Endothelial cell of umbilical vein (primary cell): ENCODE results near the gene SUGCT. TPM values are rescaled to one million over a fixed set of nuclear protein-coding genes. Genes with fewer than 3 reads are reported as not detected.

Experiments
- BruUV-seq: library from RNA; stranded (reverse); fragments of 400-500 nt; replicated peaks from 2 replicates; lab custom pipeline; 2021; lab: Mats Ljungman, UMichigan
- CTCF ChIA-PET: fragments of 300-600, 350-600 bp; sonication (Branson Sonifier 250); formaldehyde crosslinking; loops from one replicate; lab custom pipeline; 2021; ENCODE audit warnings: antibody characterized with exemption, inconsistent platforms; lab: Charles Lee
- POLR2A ChIA-PET: fragments of 300-600, 350-600 bp; sonication (Branson Sonifier 250); formaldehyde crosslinking; loops from one replicate; lab custom pipeline; 2021; ENCODE audit warnings: antibody characterized with exemption, inconsistent platforms; lab: Charles Lee
- DNase-seq: peaks from one replicate; pipeline ENCODE4 v3.0.0-alpha.2; 2011; ENCODE audit warnings: low read depth, low spot score
- FAIRE-seq: peaks from 2 replicates; lab custom pipeline; 2011; peaks lifted over from hg19 to GRCh38; lab: Jason Lieb, UNC
- H2AFZ ChIP-seq: 2 replicates; pipeline ENCODE4 v1.6.0; 2012; ENCODE audit warnings: low read depth, low read length, control low read depth, inconsistent platforms
- H3K27ac ChIP-seq: 2 replicates; pipeline ENCODE4 v1.5.1; 2011; ENCODE audit warnings: low read depth, mild to moderate bottlenecking, control low read depth, low read length, moderate library complexity; ENCODE audit not compliant: insufficient read depth
- H3K27me3 ChIP-seq, 2 experiments: 2 replicates each; pipeline versions ENCODE4 v1.6.0 to v1.6.1; 2011; ENCODE audit warnings: low read length in 2 of 2, mixed read lengths in 1 of 2; ENCODE audit not compliant: control insufficient read depth in 2 of 2, insufficient read depth in 2 of 2
- H3K36me3 ChIP-seq, 2 experiments: 2 replicates in 1 of 2; 3 replicates in 1 of 2; pipeline ENCODE4 v1.5.1; 2011; ENCODE audit warnings: low read length in 2 of 2, mild to moderate bottlenecking in 1 of 2, moderate library complexity in 1 of 2; ENCODE audit not compliant: control insufficient read depth in 2 of 2, insufficient read depth in 2 of 2; ENCODE audit errors: extremely low read depth in 1 of 2
- H3K4me1 ChIP-seq: 3 replicates; pipeline ENCODE4 v1.5.1; 2011; ENCODE audit warnings: mild to moderate bottlenecking, low read length; ENCODE audit not compliant: control insufficient read depth, insufficient read depth; ENCODE audit errors: extremely low read depth
- H3K4me2 ChIP-seq: 2 replicates; pipeline ENCODE4 v1.6.1; 2011; ENCODE audit warnings: low read length, control low read depth, mixed read lengths; ENCODE audit not compliant: insufficient read depth
- H3K4me3 ChIP-seq, 3 experiments: fragments of 200-600 bp in 1 of 3; sonication (generic), shearing (Covaris generic) in 1 of 3; replicated peaks in 1 of 3; 2 replicates each; pipeline ENCODE4 v1.5.1; 2011 to 2016; ENCODE audit warnings: control low read depth in 3 of 3, low read length in 3 of 3, mild to moderate bottlenecking in 2 of 3, inconsistent platforms in 1 of 3, low read depth in 1 of 3, moderate library complexity in 1 of 3; ENCODE audit not compliant: insufficient read depth in 1 of 3
- H3K79me2 ChIP-seq: 2 replicates; pipeline ENCODE4 v1.6.0; 2012; ENCODE audit warnings: low read length, inconsistent platforms; ENCODE audit not compliant: control insufficient read depth, insufficient read depth
- H3K9ac ChIP-seq: replicated peaks from 2 replicates; pipeline ENCODE3; 2011; ENCODE audit warnings: low read length, control low read depth; ENCODE audit not compliant: insufficient read depth; ENCODE audit errors: extremely low read depth
- H3K9me1 ChIP-seq: replicated peaks from 3 replicates; pipeline ENCODE4 v1.6.0; 2011; ENCODE audit warnings: mild to moderate bottlenecking, low read length; ENCODE audit not compliant: control insufficient read depth, insufficient read depth; ENCODE audit errors: extremely low read depth
- H3K9me3 ChIP-seq: replicated peaks from 2 replicates; pipeline ENCODE4 v1.5.1; 2012; ENCODE audit warnings: low read length, inconsistent platforms; ENCODE audit not compliant: control insufficient read depth, insufficient read depth
- H4K20me1 ChIP-seq: replicated peaks from 2 replicates; pipeline ENCODE3; 2011; ENCODE audit warnings: mild to moderate bottlenecking, low read length; ENCODE audit not compliant: control insufficient read depth, insufficient read depth; ENCODE audit errors: extremely low read depth
- EZH2 ChIP-seq: IDR thresholded peaks from 2 replicates; pipeline ENCODE4 v1.6.1; 2012; ENCODE audit warnings: borderline replicate concordance, low read depth, mild to moderate bottlenecking, moderate library complexity, low read length, inconsistent platforms; ENCODE audit not compliant: severe bottlenecking
- FOS ChIP-seq: IDR thresholded peaks from 2 replicates; pipeline ENCODE4 v1.6.1; 2011; ENCODE audit warnings: mild to moderate bottlenecking, low read length, moderate library complexity, borderline replicate concordance; ENCODE audit not compliant: insufficient read depth
- GATA2 ChIP-seq: IDR thresholded peaks from 2 replicates; pipeline ENCODE4 v1.7.0; 2011; ENCODE audit warnings: low read depth, mild to moderate bottlenecking, moderate library complexity, mixed read lengths, low read length; ENCODE audit not compliant: insufficient read length, insufficient read depth
- JUN ChIP-seq: IDR thresholded peaks from 2 replicates; pipeline ENCODE4 v1.6.1; 2011; ENCODE audit warnings: borderline replicate concordance, low read depth; ENCODE audit not compliant: insufficient read length, insufficient read depth
- MYC ChIP-seq: IDR thresholded peaks from one replicate; pipeline ENCODE4 v1.6.1; 2011; ENCODE audit warnings: mild to moderate bottlenecking, low read depth, low read length
- POLR2A ChIP-seq: IDR thresholded peaks from 2 replicates; pipeline ENCODE4 v1.6.1; 2012; ENCODE audit warnings: low read depth, mild to moderate bottlenecking, control low read depth, low read length
- POLR2AphosphoS5 ChIP-seq: IDR thresholded peaks from 2 replicates; pipeline ENCODE4 v1.6.1; 2012; ENCODE audit warnings: low read depth, mild to moderate bottlenecking, control low read depth, low read length, moderate library complexity; ENCODE audit not compliant: insufficient read depth
- dilution Hi-C: fragments of 300-500 bp; cut with MboI; formaldehyde crosslinking; loops from one replicate; pipeline ENCODE4 v1.15.0; 2019; ENCODE audit warnings: low sequenced_read_pairs; ENCODE audit not compliant: extremely low pct_ligation_motif_present
- intact Hi-C: fragments of 100-400 bp; cut with micrococcal nuclease; formaldehyde crosslinking; loops from one replicate; pipeline ENCODE4 v1.10.0; 2022
- polyA plus RNA-seq, 4 experiments: library from polyadenylated mRNA; depleted of rRNA in 3 of 4; stranded (reverse) in 3 of 4; unstranded in 1 of 4; fragments of >200 nt; gene quantifications; 2 replicates each; pipeline versions ENCODE4 v1.2.1 to v1.2.3, GENCODE V29; 2011 to 2012; ENCODE audit warnings: missing spikeins in 1 of 4
- total RNA-seq: library from RNA; stranded (reverse); gene quantifications from 2 replicates; pipeline ENCODE4 v1.2.3, GENCODE V29; 2021
- TF ChIP-seq, protein P1 (sequence below): IDR thresholded peaks from 2 replicates; pipeline ENCODE4 v1.6.1; 2011; ENCODE audit not compliant: insufficient read depth, insufficient read length
- TF ChIP-seq, protein P2 (sequence below), 2 donors: IDR thresholded peaks; 1 replicate in 1 of 2; 2 replicates in 1 of 2; pipeline ENCODE4 v1.5.1; 2011; ENCODE audit warnings: low read length in 2 of 2, mild to moderate bottlenecking in 2 of 2, moderate library complexity in 2 of 2, control low read depth in 1 of 2, inconsistent platforms in 1 of 2, low read depth in 1 of 2; ENCODE audit not compliant: insufficient read depth in 1 of 2; ENCODE audit errors: extremely low read depth in 1 of 2

Gene SUGCT
- total and polyA plus RNA-seq, 2 donors (not counting 3 experiments of a cell fraction or from before 2014, with no cell fraction given) = 1.2 to 1.4 TPM

DNA sequence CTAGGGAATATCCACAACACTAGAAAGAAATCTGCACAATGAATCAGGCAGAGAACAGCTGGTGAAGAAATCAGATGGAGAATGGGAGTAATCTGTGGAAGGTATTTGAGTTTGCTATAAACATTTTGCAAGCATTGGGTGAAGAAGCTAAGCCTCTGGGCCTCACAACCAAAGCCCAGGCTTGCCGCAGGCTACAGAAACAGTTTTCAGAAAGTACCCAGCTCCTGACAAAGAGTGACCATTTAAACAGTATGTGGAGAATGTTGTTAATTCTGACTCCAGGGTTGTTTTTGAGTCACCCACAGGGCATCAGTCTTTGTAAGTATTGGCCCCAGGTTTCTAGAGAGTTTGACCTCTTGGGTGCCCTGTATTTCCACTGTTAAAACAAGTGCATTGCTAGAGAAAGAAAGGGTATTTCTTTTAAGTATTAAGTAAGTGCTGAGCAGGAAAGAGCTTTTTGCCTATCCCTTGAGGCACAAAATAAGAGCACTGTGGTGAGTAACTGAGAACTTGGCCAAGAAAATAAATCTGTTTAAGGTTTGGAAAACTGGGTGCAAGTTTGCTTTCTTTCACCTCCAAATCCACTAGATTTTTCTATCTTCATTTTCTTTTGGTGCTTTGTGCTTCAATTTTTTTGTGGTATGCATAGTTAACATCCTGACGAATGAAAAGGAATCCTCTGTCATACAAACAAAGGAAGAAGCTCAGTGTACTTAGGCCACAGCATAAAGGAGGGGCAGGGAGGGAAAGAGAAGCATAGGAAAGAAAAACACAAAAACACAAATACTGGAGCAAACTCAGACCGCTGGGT, 691.8 kb downstream of the SUGCT start:
- Histone ChIP-seq H3K4me3 (no peak overlapping the region), H3K27me3 (no peaks in the 10 kb centered on the region), H3K4me1 (no peaks in the 10 kb centered on the region), H2AFZ (no peak overlapping the region), H3K36me3 (no peaks in the 10 kb centered on the region), H4K20me1 (no peaks in the 10 kb centered on the region), H3K9ac (no peak overlapping the region), H3K27ac (no peak overlapping the region), H3K9me3 (no peaks in the 10 kb centered on the region), H3K4me2 (no peak overlapping the region), H3K9me1 (no peaks in the 10 kb centered on the region), H3K79me2 (no peaks in the 10 kb centered on the region)
- ChIA-PET POLR2A (no interaction called here), CTCF (interaction anchor here (0.6 to 2.2 kb wide), 3 partner anchors 8 to 930 kb away, joined by 3 to 6 read pairs (median 4); no protein-coding TSS in a partner anchor)
- dilution Hi-C loops (no loop called here), intact Hi-C loops (no loop called here)
- FAIRE-seq (no peak), DNase-seq (no peak)
- no peak for TF ChIP-seq GATA2
- TF ChIP-seq, protein P1, sequence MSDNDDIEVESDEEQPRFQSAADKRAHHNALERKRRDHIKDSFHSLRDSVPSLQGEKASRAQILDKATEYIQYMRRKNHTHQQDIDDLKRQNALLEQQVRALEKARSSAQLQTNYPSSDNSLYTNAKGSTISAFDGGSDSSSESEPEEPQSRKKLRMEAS = no peak
- no peak for TF ChIP-seq POLR2A
- no peak for TF ChIP-seq FOS
- no peak for TF ChIP-seq MYC
- TF ChIP-seq, protein P2, sequence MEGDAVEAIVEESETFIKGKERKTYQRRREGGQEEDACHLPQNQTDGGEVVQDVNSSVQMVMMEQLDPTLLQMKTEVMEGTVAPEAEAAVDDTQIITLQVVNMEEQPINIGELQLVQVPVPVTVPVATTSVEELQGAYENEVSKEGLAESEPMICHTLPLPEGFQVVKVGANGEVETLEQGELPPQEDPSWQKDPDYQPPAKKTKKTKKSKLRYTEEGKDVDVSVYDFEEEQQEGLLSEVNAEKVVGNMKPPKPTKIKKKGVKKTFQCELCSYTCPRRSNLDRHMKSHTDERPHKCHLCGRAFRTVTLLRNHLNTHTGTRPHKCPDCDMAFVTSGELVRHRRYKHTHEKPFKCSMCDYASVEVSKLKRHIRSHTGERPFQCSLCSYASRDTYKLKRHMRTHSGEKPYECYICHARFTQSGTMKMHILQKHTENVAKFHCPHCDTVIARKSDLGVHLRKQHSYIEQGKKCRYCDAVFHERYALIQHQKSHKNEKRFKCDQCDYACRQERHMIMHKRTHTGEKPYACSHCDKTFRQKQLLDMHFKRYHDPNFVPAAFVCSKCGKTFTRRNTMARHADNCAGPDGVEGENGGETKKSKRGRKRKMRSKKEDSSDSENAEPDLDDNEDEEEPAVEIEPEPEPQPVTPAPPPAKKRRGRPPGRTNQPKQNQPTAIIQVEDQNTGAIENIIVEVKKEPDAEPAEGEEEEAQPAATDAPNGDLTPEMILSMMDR (IDR thresholded peaks at IDR 0.05; ENCODE audit: extremely low read depth in 1 of 2, insufficient read depth in 1 of 2, low read depth in 1 of 2, low read length in 2 of 2) = no peak
- TF ChIP-seq JUN = no peak
- TF ChIP-seq EZH2 = no peak
- no peak for TF ChIP-seq POLR2AphosphoS5
- no TSS peak for BruUV-seq
